Gastroesophageal sphincter (tissue), 3 donors: ENCODE results near the gene CRY2.

Source experiments
- EP300 ChIP-seq: sonication (generic); formaldehyde crosslinking; IDR thresholded peaks from one replicate; pipeline ENCODE4 v1.6.1; 2017; ENCODE audit warnings: antibody characterized with exemption, mild to moderate bottlenecking
- TF ChIP-seq, protein P1 (sequence below), 4 experiments: fragments of 200-600 bp in 2 of 4; fragments of 450-650 bp in 2 of 4; sonication (generic) in 1 of 4; IDR thresholded peaks; one replicate each; pipeline ENCODE4 v1.5.1; 2017 to 2019; ENCODE audit warnings: antibody characterized with exemption in 4 of 4, mild to moderate bottlenecking in 2 of 4, moderate library complexity in 2 of 4

- TF ChIP-seq EP300: no peak
- TF ChIP-seq, protein P1, sequence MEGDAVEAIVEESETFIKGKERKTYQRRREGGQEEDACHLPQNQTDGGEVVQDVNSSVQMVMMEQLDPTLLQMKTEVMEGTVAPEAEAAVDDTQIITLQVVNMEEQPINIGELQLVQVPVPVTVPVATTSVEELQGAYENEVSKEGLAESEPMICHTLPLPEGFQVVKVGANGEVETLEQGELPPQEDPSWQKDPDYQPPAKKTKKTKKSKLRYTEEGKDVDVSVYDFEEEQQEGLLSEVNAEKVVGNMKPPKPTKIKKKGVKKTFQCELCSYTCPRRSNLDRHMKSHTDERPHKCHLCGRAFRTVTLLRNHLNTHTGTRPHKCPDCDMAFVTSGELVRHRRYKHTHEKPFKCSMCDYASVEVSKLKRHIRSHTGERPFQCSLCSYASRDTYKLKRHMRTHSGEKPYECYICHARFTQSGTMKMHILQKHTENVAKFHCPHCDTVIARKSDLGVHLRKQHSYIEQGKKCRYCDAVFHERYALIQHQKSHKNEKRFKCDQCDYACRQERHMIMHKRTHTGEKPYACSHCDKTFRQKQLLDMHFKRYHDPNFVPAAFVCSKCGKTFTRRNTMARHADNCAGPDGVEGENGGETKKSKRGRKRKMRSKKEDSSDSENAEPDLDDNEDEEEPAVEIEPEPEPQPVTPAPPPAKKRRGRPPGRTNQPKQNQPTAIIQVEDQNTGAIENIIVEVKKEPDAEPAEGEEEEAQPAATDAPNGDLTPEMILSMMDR (IDR thresholded peaks at IDR 0.05): no peak
These were observed 29.1 kb downstream of the CRY2 start for GRCh38 chr11:45876401-45876800.
